HG02840 (cell line): Measurements from ENCODE around the gene SYNJ1.

Source experiments
- ATAC-seq: cut with Tn5 transposase; IDR thresholded peaks from one replicate; pipeline ENCODE4 v1.9.1; 2021; ENCODE audit warnings: mild to moderate bottlenecking, moderate library complexity, moderate number of reproducible peaks; ENCODE audit not compliant: unreplicated experiment, low FRiP score

The SYNJ1 gene

GRCh38 chr21:32587651-32588050 lies 140.2 kb downstream of the SYNJ1 start:
- no peak for ATAC-seq

- ATAC-seq = no peak
Observed at GRCh38 chr21:32587120-32587519, 140.7 kb downstream of the SYNJ1 start.

GRCh38 chr21:32585970-32586369 lies 141.8 kb downstream of the SYNJ1 start:
- ATAC-seq = no peak

- no peak for ATAC-seq
Observed at GRCh38 chr21:32585042-32585710, 142.6 kb downstream of the SYNJ1 start, which contains the start of gene TCP10L. Gene TCP10L (minus strand): TSS chr21:32585523. CDS start chr21:32584304, 1,219 bp downstream.

GRCh38 chr21:32584472-32584871 lies 143.3 kb downstream of the SYNJ1 start:
- ATAC-seq = no peak

GRCh38 chr21:32581732-32582131 lies 146.1 kb downstream of the SYNJ1 start:
- no peak for ATAC-seq

GRCh38 chr21:32580949-32581348 lies 146.9 kb downstream of the SYNJ1 start:
- ATAC-seq = no peak
